Naive thymus-derived CD4-positive, alpha-beta T cell (primary cell): ENCODE results near the gene SMIM45.

Source experiments
- ATAC-seq: fragments of 150-1000 bp; cut with Tn5 transposase; 2 replicates; pipeline ENCODE4 v1.10.0; 2021; ENCODE audit warnings: mild to moderate bottlenecking, moderate library complexity
- CTCF ChIA-PET: fragments of 350-600 bp; sonication (Branson Sonifier 250); formaldehyde crosslinking; loops from one replicate; lab custom pipeline; 2021; ENCODE audit warnings: antibody characterized with exemption; lab: Charles Lee
- POLR2A ChIA-PET: fragments of 350-600 bp; sonication (Branson Sonifier 250); formaldehyde crosslinking; loops from one replicate; lab custom pipeline; 2021; ENCODE audit warnings: antibody characterized with exemption, inconsistent platforms; lab: Charles Lee
- DNase-seq, 9 donors: peaks; one replicate each; pipeline versions ENCODE4 v3.0.0 to v3.0.0-alpha.2; 2020 to 2022; ENCODE audit warnings: mixed read lengths in 1 of 9
- H3K27ac ChIP-seq: one replicate; pipeline ENCODE4 v1.7.0; 2013; ENCODE audit warnings: mild to moderate bottlenecking, low read depth, low read length, moderate library complexity
- H3K27me3 ChIP-seq, 2 donors: one replicate each; pipeline ENCODE4 v1.7.0; 2013; ENCODE audit warnings: low read length in 2 of 2, mild to moderate bottlenecking in 2 of 2, moderate library complexity in 2 of 2; ENCODE audit not compliant: control insufficient read depth in 2 of 2, insufficient read depth in 2 of 2
- H3K36me3 ChIP-seq, 3 experiments: 1 replicate in 2 of 3; 2 replicates in 1 of 3; pipeline ENCODE4 v1.7.0; 2013; ENCODE audit warnings: low read length in 3 of 3, mild to moderate bottlenecking in 3 of 3, moderate library complexity in 1 of 3; ENCODE audit not compliant: insufficient read depth in 3 of 3, control insufficient read depth in 2 of 3
- H3K4me1 ChIP-seq, 2 donors: one replicate each; pipeline ENCODE4 v1.7.0; 2013; ENCODE audit warnings: low read length in 2 of 2, mild to moderate bottlenecking in 2 of 2, moderate library complexity in 1 of 2; ENCODE audit not compliant: control insufficient read depth in 2 of 2, insufficient read depth in 2 of 2
- H3K4me3 ChIP-seq: 2 replicates; pipeline ENCODE4 v1.7.0; 2013; ENCODE audit warnings: mild to moderate bottlenecking, low read length
- H3K9me3 ChIP-seq, 3 experiments: 1 replicate in 2 of 3; 2 replicates in 1 of 3; pipeline ENCODE4 v1.7.0; 2013; ENCODE audit warnings: low read length in 3 of 3; ENCODE audit not compliant: control insufficient read depth in 2 of 3
- H3K27ac Mint-ChIP-seq, 9 donors: one replicate each; pipeline ENCODE4 v1.8.0; 2020 to 2022; ENCODE audit warnings: mixed read lengths in 9 of 9, mild to moderate bottlenecking in 8 of 9, moderate library complexity in 5 of 9, inconsistent platforms in 2 of 9
- H3K27me3 Mint-ChIP-seq, 5 donors: one replicate each; pipeline ENCODE4 v1.8.0; 2021 to 2022; ENCODE audit warnings: mixed read lengths in 5 of 5, mild to moderate bottlenecking in 1 of 5
- H3K36me3 Mint-ChIP-seq, 5 donors: one replicate each; pipeline ENCODE4 v1.8.0; 2020 to 2022; ENCODE audit warnings: mixed read lengths in 5 of 5, mild to moderate bottlenecking in 3 of 5, inconsistent platforms in 1 of 5
- H3K4me1 Mint-ChIP-seq, 7 donors: one replicate each; pipeline ENCODE4 v1.8.0; 2020 to 2022; ENCODE audit warnings: mixed read lengths in 7 of 7, mild to moderate bottlenecking in 3 of 7, inconsistent platforms in 1 of 7
- H3K4me3 Mint-ChIP-seq, 10 donors: one replicate each; pipeline ENCODE4 v1.8.0; 2020 to 2022; ENCODE audit warnings: mild to moderate bottlenecking in 10 of 10, mixed read lengths in 10 of 10, moderate library complexity in 6 of 10, inconsistent platforms in 2 of 10
- H3K9me3 Mint-ChIP-seq, 11 donors: one replicate each; pipeline ENCODE4 v1.8.0; 2020 to 2022; ENCODE audit warnings: mixed read lengths in 11 of 11, mild to moderate bottlenecking in 4 of 11, inconsistent platforms in 1 of 11, moderate library complexity in 1 of 11
- intact Hi-C, 2 donors: fragments of 100-400 bp; cut with micrococcal nuclease; formaldehyde crosslinking; loops; one replicate each; pipeline ENCODE4 v1.15.1; 2023

SMIM45 gene

GRCh38 chr22:41976070-41976901 lies 24.3 kb downstream of the SMIM45 start:
- DNase-seq: peak in 6 of 9 donors; percentile 18 to 80 (median 34)
- no peaks in the 10 kb centered on the region for H3K27me3 ChIP-seq
- Mint-ChIP-seq H3K9me3 (no peaks in the 10 kb centered on the region), H3K4me3 (peak overlapping the region; percentile 57 to 81 (median 76)), H3K27ac (peak overlapping the region in 1 of 9 donors; percentile 7), H3K27me3 (peaks cover 18 to 54% (median 36%) of the 10 kb centered on the region in 5 donors), H3K4me1 (peaks cover 1 to 14% (median 5%) of the 10 kb centered on the region in 7 donors), H3K36me3 (no peaks in the 10 kb centered on the region)
- peaks cover 0 to 3% of the 10 kb centered on the region in 2 donors for H3K4me1 ChIP-seq
- peak overlapping the region; percentile 33 for H3K4me3 ChIP-seq
- ATAC-seq: peak; percentile 83
- intact Hi-C loops: loop anchor here in 1 of 2 donors (2.0 kb wide), 1 partner anchor 23 kb away; the partner anchor contains the start of gene WBP2NL
- H3K36me3 ChIP-seq: no peaks in the 10 kb centered on the region
- H3K9me3 ChIP-seq: no peaks in the 10 kb centered on the region
- ChIA-PET POLR2A (no interaction called here), CTCF (no interaction called here)
- no peak overlapping the region for H3K27ac ChIP-seq

GRCh38 chr22:41976961-41977566 lies 25.1 kb downstream of the SMIM45 start:
- ChIA-PET POLR2A (interaction anchor here (0.6 kb wide), 1 partner anchor 982 kb away, joined by 4 read pairs; no protein-coding TSS in a partner anchor), CTCF (no interaction called here)
- no peak overlapping the region for H3K27ac ChIP-seq
- H3K4me1 Mint-ChIP-seq: peaks cover 1 to 14% (median 5%) of the 10 kb centered on the region in 7 donors
- H3K9me3 Mint-ChIP-seq: no peaks in the 10 kb centered on the region
- peaks cover 0 to 3% of the 10 kb centered on the region in 2 donors for H3K4me1 ChIP-seq
- H3K4me3 Mint-ChIP-seq: peak overlapping the region; percentile 60 to 76 (median 70)
- H3K4me3 ChIP-seq: peak overlapping the region; percentile 47
- H3K36me3 ChIP-seq: no peaks in the 10 kb centered on the region
- no peaks in the 10 kb centered on the region for H3K9me3 ChIP-seq
- intact Hi-C loops: loop anchor here in 1 of 2 donors (2.0 kb wide), 1 partner anchor 22 kb away; the partner anchor contains the start of gene WBP2NL
- DNase-seq (peak in 3 of 9 donors; percentile 13 to 17 (median 16)), ATAC-seq (peak; percentile 28)
- no peaks in the 10 kb centered on the region for H3K36me3 Mint-ChIP-seq
- no peaks in the 10 kb centered on the region for H3K27me3 ChIP-seq
- H3K27me3 Mint-ChIP-seq: peaks cover 18 to 53% (median 28%) of the 10 kb centered on the region in 5 donors
- H3K27ac Mint-ChIP-seq: no peak overlapping the region

GRCh38 chr22:41978732-41979131 lies 26.8 kb downstream of the SMIM45 start:
- Mint-ChIP-seq H3K27me3 (peaks cover 12 to 44% (median 19%) of the 10 kb centered on the region in 5 donors), H3K4me3 (peak overlapping the region in 4 of 10 donors; percentile 13 to 41 (median 22)), H3K4me1 (peaks cover 1 to 14% (median 5%) of the 10 kb centered on the region in 7 donors), H3K27ac (peak overlapping the region in 1 of 9 donors; percentile 68), H3K9me3 (no peaks in the 10 kb centered on the region), H3K36me3 (no peaks in the 10 kb centered on the region)
- H3K27me3 ChIP-seq: no peaks in the 10 kb centered on the region
- no peaks in the 10 kb centered on the region for H3K36me3 ChIP-seq
- H3K27ac ChIP-seq: no peak overlapping the region
- DNase-seq (no peak), ATAC-seq (no peak)
- intact Hi-C loops: no loop called here
- no peaks in the 10 kb centered on the region for H3K9me3 ChIP-seq
- H3K4me1 ChIP-seq: peaks cover 0 to 3% of the 10 kb centered on the region in 2 donors
- no peak overlapping the region for H3K4me3 ChIP-seq
- POLR2A ChIA-PET: no interaction called here
- CTCF ChIA-PET: no interaction called here

- Histone ChIP-seq H3K27me3 (no peaks in the 10 kb centered on the region), H3K27ac (no peak overlapping the region), H3K9me3 (no peaks in the 10 kb centered on the region), H3K36me3 (no peaks in the 10 kb centered on the region), H3K4me3 (no peak overlapping the region), H3K4me1 (peaks cover 0 to 3% of the 10 kb centered on the region in 2 donors)
- Mint-ChIP-seq H3K4me1 (peaks cover 1 to 14% (median 5%) of the 10 kb centered on the region in 7 donors), H3K27ac (no peak overlapping the region), H3K9me3 (no peaks in the 10 kb centered on the region), H3K27me3 (peaks cover 12 to 37% (median 19%) of the 10 kb centered on the region in 5 donors), H3K4me3 (peak overlapping the region in 1 of 10 donors; percentile 29), H3K36me3 (no peaks in the 10 kb centered on the region)
- CTCF ChIA-PET: interaction anchor here (0.6 to 1.2 kb wide), 2 partner anchors 12 to 28 kb away, joined by 3 read pairs; partner anchors contain the start of gene SMIM45
- ATAC-seq (no peak), DNase-seq (no peak)
- intact Hi-C loops: no loop called here
- POLR2A ChIA-PET: interaction anchor here (0.6 to 1.0 kb wide), 2 partner anchors 63 to 193 kb away, joined by 3 read pairs; no protein-coding TSS in a partner anchor
Observed at GRCh38 chr22:41979423-41980250, 27.7 kb downstream of the SMIM45 start.

- Histone ChIP-seq H3K4me1 (no peaks in the 10 kb centered on the region), H3K9me3 (no peaks in the 10 kb centered on the region), H3K27me3 (no peaks in the 10 kb centered on the region), H3K4me3 (no peak overlapping the region), H3K36me3 (no peaks in the 10 kb centered on the region), H3K27ac (no peak overlapping the region)
- intact Hi-C loops: no loop called here
- no peak overlapping the region for H3K27ac Mint-ChIP-seq
- no peak for DNase-seq
- H3K4me3 Mint-ChIP-seq: no peak overlapping the region
- no peaks in the 10 kb centered on the region for H3K9me3 Mint-ChIP-seq
- H3K36me3 Mint-ChIP-seq: no peaks in the 10 kb centered on the region
- CTCF ChIA-PET: no interaction called here
- POLR2A ChIA-PET: no interaction called here
- no peak for ATAC-seq
- H3K27me3 Mint-ChIP-seq: peaks cover 0 to 12% (median 6%) of the 10 kb centered on the region in 5 donors
- H3K4me1 Mint-ChIP-seq: peaks cover 0 to 4% (median 0%) of the 10 kb centered on the region in 7 donors
Observed at GRCh38 chr22:41982865-41983264, 30.9 kb downstream of the SMIM45 start.
